ENCODE measurements around the gene RNF220. TPM values are rescaled to one million over a fixed set of nuclear protein-coding genes. Genes with fewer than 3 reads are reported as not detected.

The RNF220 gene
- total and polyA plus RNA-seq, 2 of the 13 experiments (the other 11 are each of a cell fraction or from before 2014, with no cell fraction given) = 48.2 to 72.1 TPM

GRCh38 chr1:44355582-44356305, 49.3 kb upstream of the RNF220 start:
- BruUV-seq (replicated peaks) = no TSS peak
- Histone ChIP-seq H3K9me3 (ENCODE audit: low read length) (no peaks in the 10 kb centered on the region), H4K20me1 (ENCODE audit: insufficient read depth, low read length) (no peaks in the 10 kb centered on the region), H3K27me3 (ENCODE audit: control insufficient read depth in 1 of 2, insufficient read depth in 2 of 2, low read length in 2 of 2) (peaks cover 0 to 3% of the 10 kb centered on the region in 2 experiments; a peak in 1 of 5 replicates), H3K4me1 (ENCODE audit: insufficient read depth, low read length) (peaks cover 36% of the 10 kb centered on the region), H2AFZ (ENCODE audit: low read length) (peak overlapping the region; percentile 99), H3K9ac (ENCODE audit: insufficient read depth, low read depth, low read length) (peak overlapping the region; percentile 66), H3K27ac (ENCODE audit: extremely low read length, insufficient read depth, low read length) (no peak overlapping the region), H3K36me3 (replicated peaks in 1 of 2; ENCODE audit: control insufficient read depth in 1 of 2, insufficient read depth in 2 of 2, low read length in 2 of 2) (no peaks in the 10 kb centered on the region), H3K4me2 (ENCODE audit: low read depth, low read length) (peak overlapping the region; percentile 97), H3K79me2 (ENCODE audit: insufficient read depth, low read length) (peaks cover 4% of the 10 kb centered on the region), H3K4me3 (replicated peaks in 1 of 3; ENCODE audit: insufficient read depth in 1 of 3, low read depth in 2 of 3, low read length in 3 of 3) (peak overlapping the region; percentile 55 to 89 (median 82))
- DNase-seq (ENCODE audit: low spot score) = no peak
- POLR2A ChIA-PET = interaction anchor here (1.4 kb wide), 1 partner anchor 28 kb away, joined by 3 read pairs; no protein-coding TSS in a partner anchor
- no peak for FAIRE-seq
- CTCF ChIA-PET (ENCODE audit: low intra/inter-chr PET ratio, low total read pairs) = interaction anchor here (1.2 kb wide), 1 partner anchor 28 kb away, joined by 3 read pairs; no protein-coding TSS in a partner anchor
- WGBS (ENCODE audit: low lambda C conversion rate) = 20% methylated on average over 12 of the region's 12 CpGs
- in situ Hi-C loops (cut with HindIII; ENCODE audit: extremely low pct_ligation_motif_present, low pct_unique_long_range_greater_than_20kb) (no loop called here), intact Hi-C loops (cut with micrococcal nuclease; ENCODE audit: unreplicated experiment) (no loop called here)
- ATAC-seq = peak; percentile 22
- TF ChIP-seq FIP1L1 (IDR thresholded peaks at IDR 0.05; ENCODE audit: borderline replicate concordance, insufficient read depth, low read depth, low read length) = no peak
- TF ChIP-seq NFIB (CRISPR knock-in tag; IDR thresholded peaks at IDR 0.05; ENCODE audit: borderline replicate concordance) = no peak
- no peak for TF ChIP-seq ZNF44 (CRISPR knock-in tag; IDR thresholded peaks at IDR 0.05)
- TF ChIP-seq ASH2L (IDR thresholded peaks at IDR 0.05; ENCODE audit: insufficient read length, low read depth, low read length) = peak; percentile 16
- TF ChIP-seq ZNF414 (CRISPR knock-in tag; IDR thresholded peaks at IDR 0.05) = no peak
- TF ChIP-seq MYPOP (CRISPR knock-in tag; IDR thresholded peaks at IDR 0.05) = 0 out of 2 replicates have a peak, but pooled peaks have one; percentile 42
- no peak for TF ChIP-seq NRL (CRISPR knock-in tag; IDR thresholded peaks at IDR 0.05; ENCODE audit: borderline replicate concordance)
- no peak for TF ChIP-seq ZNF121 (CRISPR knock-in tag; IDR thresholded peaks at IDR 0.05)
- TF ChIP-seq BATF2 (CRISPR knock-in tag; IDR thresholded peaks at IDR 0.05) = no peak
- TF ChIP-seq ZBTB38 (CRISPR knock-in tag; IDR thresholded peaks at IDR 0.05) = 0 out of 2 replicates have a peak, but pooled peaks have one; percentile 22
- no peak for TF ChIP-seq PLSCR1 (CRISPR knock-in tag; IDR thresholded peaks at IDR 0.05; ENCODE audit: borderline replicate concordance)
- no peak for TF ChIP-seq NCOR1 (IDR thresholded peaks at IDR 0.05; ENCODE audit: borderline replicate concordance, low read length)
- no peak for TF ChIP-seq ZNF567 (CRISPR knock-in tag; IDR thresholded peaks at IDR 0.05; ENCODE audit: borderline replicate concordance)
- TF ChIP-seq ZFP36L1 (CRISPR knock-in tag; IDR thresholded peaks at IDR 0.05) = 0 out of 2 replicates have a peak, but pooled peaks have one; percentile 37
- no peak for TF ChIP-seq ZNF329 (CRISPR knock-in tag; IDR thresholded peaks at IDR 0.05; ENCODE audit: low read depth)
- TF ChIP-seq ZEB1 (IDR thresholded peaks at IDR 0.05; ENCODE audit: insufficient replicate concordance, low read depth) = no peak
- no peak for TF ChIP-seq ZNF556 (CRISPR knock-in tag; IDR thresholded peaks at IDR 0.05; ENCODE audit: borderline replicate concordance)
- TF ChIP-seq CSRNP1 (CRISPR knock-in tag; IDR thresholded peaks at IDR 0.05) = no peak
